ENCODE results near the gene FILIP1.

DNA sequence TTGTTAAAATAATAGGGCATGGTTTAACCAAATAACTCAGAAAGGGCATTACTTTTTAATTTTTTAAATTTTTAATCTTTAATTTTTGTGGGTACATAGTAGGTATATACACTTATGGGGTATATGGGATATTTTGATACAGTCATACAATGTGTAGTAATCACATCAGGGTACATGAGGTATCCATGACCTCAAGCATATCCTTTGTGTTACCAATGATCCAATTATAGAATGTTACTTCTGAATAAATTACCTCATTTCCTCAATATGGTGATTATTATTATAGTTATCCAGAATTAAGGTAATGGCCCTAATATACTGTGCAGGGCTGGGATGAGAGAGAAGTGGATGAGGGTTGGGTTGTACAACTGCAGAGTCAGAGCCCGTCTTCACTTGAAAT, 163.9 kb downstream of the FILIP1 start:
- TF ChIP-seq CTCF (IDR thresholded peaks at IDR 0.05) (no peak), EP300 (IDR thresholded peaks at IDR 0.05; ENCODE audit: low read depth) (no peak), POLR2AphosphoS5 (IDR thresholded peaks at IDR 0.05) (no peak), POLR2A (IDR thresholded peaks at IDR 0.05) (no peak)
